Thyroid gland (tissue), 4 donors: Measurements from ENCODE around the gene GALNT2.

ENCODE experiments used
- POLR2A ChIP-seq, 2 donors: fragments of 450-650 bp; IDR thresholded peaks; one replicate each; pipeline ENCODE4 v1.6.1; 2017; ENCODE audit warnings: antibody characterized with exemption in 2 of 2, mild to moderate bottlenecking in 2 of 2, moderate library complexity in 1 of 2
- TF ChIP-seq, protein P1 (sequence below), 6 experiments: fragments of 200-600 bp in 3 of 6; fragments of 450-650 bp in 3 of 6; sonication (generic) in 3 of 6; IDR thresholded peaks; one replicate each; pipeline ENCODE4 v1.5.1; 2016 to 2019; ENCODE audit warnings: antibody characterized with exemption in 6 of 6, mild to moderate bottlenecking in 2 of 6, inconsistent platforms in 1 of 6, moderate library complexity in 1 of 6

GRCh38 chr1:230282157-230282556 lies 215.1 kb downstream of the GALNT2 start:
- TF ChIP-seq, protein P1, sequence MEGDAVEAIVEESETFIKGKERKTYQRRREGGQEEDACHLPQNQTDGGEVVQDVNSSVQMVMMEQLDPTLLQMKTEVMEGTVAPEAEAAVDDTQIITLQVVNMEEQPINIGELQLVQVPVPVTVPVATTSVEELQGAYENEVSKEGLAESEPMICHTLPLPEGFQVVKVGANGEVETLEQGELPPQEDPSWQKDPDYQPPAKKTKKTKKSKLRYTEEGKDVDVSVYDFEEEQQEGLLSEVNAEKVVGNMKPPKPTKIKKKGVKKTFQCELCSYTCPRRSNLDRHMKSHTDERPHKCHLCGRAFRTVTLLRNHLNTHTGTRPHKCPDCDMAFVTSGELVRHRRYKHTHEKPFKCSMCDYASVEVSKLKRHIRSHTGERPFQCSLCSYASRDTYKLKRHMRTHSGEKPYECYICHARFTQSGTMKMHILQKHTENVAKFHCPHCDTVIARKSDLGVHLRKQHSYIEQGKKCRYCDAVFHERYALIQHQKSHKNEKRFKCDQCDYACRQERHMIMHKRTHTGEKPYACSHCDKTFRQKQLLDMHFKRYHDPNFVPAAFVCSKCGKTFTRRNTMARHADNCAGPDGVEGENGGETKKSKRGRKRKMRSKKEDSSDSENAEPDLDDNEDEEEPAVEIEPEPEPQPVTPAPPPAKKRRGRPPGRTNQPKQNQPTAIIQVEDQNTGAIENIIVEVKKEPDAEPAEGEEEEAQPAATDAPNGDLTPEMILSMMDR (IDR thresholded peaks at IDR 0.05): no peak
- TF ChIP-seq POLR2A (IDR thresholded peaks at IDR 0.05): no peak
